IPS-18a (cell line): ENCODE measurements around the gene HOXD9.

ENCODE experiments used
- H3K27ac ChIP-seq: one replicate; pipeline ENCODE4 v1.5.1; 2013; ENCODE audit warnings: low read length
- H3K27me3 ChIP-seq: one replicate; pipeline ENCODE4 v1.6.1; 2013; ENCODE audit warnings: mild to moderate bottlenecking, low read length; ENCODE audit not compliant: control insufficient read depth, insufficient read depth
- H3K36me3 ChIP-seq: one replicate; pipeline ENCODE4 v1.6.1; 2013; ENCODE audit warnings: low read depth, low read length; ENCODE audit not compliant: control insufficient read depth
- H3K4me1 ChIP-seq: one replicate; pipeline ENCODE4 v1.6.1; 2013; ENCODE audit warnings: low read depth, low read length; ENCODE audit not compliant: control insufficient read depth
- H3K4me3 ChIP-seq: one replicate; pipeline ENCODE4 v1.5.1; 2013; ENCODE audit warnings: low read length
- H3K9ac ChIP-seq: one replicate; pipeline ENCODE4 v1.6.1; 2013; ENCODE audit warnings: mild to moderate bottlenecking, low read length, moderate library complexity
- H3K9me3 ChIP-seq: one replicate; pipeline ENCODE4 v1.6.1; 2013; ENCODE audit warnings: low read depth, low read length; ENCODE audit not compliant: control insufficient read depth

The HOXD9 gene

DNA sequence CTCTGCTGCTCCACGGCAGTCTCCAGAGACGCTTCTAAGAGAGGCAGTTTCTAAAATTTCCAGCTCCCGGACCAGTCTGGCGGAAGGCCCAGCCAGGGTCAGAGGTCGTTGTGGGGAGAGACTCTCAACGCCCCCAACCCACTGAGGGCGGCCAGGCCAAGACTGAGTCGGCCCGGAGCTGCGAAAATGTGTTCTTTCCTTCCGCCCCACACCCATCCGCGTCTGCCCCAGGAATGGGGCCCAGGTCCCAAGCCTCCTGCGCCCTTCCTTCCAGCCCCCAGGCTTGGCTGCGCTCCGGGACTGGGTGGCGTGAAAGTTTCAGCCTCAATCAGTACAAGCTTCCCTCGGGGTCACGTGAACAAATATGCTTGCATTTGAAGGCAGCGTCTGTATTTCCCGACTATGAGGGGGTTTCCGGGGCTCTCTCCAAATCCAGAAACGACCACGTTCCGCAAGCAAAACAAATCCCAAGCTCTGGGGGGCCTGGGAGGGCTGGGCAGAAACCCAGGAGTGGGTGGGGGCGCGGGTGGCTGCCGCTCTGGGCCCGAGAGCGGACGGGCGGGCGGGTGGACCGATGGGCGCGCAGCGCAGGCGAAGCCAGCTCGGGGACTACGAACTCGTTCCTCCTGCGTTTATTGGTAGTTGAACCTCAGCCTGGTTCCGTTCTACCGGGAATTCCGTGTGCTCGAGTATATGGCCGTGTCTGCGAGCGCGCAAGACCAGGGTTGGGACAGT lies 37.9 kb downstream of the HOXD9 start:
- no peaks in the 10 kb centered on the region for H3K9me3 ChIP-seq
- peaks cover 8% of the 10 kb centered on the region for H3K4me1 ChIP-seq
- no peaks in the 10 kb centered on the region for H3K36me3 ChIP-seq
- H3K27me3 ChIP-seq: peaks cover 100% of the 10 kb centered on the region
- no peak overlapping the region for H3K4me3 ChIP-seq
- H3K9ac ChIP-seq: no peak overlapping the region
- no peak overlapping the region for H3K27ac ChIP-seq

DNA sequence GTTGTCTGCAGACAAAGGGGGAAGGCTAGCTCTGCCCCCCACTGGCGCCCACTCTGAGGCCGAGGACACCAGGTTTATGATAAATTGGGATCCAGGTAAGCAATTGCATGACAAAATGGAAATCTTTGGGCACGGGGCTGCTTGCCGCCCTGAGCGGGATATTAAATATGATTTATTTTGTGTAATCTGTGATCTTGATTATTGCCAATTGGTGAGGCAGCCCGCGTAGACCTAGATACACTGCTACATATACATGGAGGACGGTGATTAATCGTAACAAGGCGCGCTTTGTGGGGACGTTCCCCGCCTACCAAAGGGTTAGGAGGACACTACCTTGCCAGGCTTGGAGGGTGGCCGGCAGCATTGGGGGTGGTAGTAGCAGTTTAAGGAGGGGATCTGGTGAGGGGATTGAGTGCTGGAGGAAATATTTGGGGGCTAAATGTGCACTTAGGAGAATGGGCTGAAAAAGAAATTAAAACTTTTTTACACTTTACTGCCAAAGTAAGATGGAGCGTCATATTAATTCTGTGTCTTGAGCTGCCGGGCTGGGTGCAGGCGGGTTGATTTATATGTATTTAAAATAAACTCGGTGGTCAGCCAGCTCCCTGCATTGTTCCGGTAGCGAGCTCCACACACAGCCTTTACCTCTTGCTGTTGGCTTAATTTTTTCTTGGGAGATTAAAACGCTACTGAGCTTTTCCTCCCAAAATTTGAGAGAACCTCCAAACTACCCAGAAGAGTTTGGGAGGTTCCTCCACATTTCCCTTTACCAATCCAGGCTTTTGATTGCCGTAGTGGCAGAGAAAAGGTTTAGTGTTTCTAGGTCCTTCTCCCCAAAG lies 38.7 kb downstream of the HOXD9 start:
- no peak overlapping the region for H3K9ac ChIP-seq
- peaks cover 100% of the 10 kb centered on the region for H3K27me3 ChIP-seq
- peaks cover 5% of the 10 kb centered on the region for H3K4me1 ChIP-seq
- H3K36me3 ChIP-seq: no peaks in the 10 kb centered on the region
- no peak overlapping the region for H3K4me3 ChIP-seq
- no peaks in the 10 kb centered on the region for H3K9me3 ChIP-seq
- H3K27ac ChIP-seq: no peak overlapping the region

DNA sequence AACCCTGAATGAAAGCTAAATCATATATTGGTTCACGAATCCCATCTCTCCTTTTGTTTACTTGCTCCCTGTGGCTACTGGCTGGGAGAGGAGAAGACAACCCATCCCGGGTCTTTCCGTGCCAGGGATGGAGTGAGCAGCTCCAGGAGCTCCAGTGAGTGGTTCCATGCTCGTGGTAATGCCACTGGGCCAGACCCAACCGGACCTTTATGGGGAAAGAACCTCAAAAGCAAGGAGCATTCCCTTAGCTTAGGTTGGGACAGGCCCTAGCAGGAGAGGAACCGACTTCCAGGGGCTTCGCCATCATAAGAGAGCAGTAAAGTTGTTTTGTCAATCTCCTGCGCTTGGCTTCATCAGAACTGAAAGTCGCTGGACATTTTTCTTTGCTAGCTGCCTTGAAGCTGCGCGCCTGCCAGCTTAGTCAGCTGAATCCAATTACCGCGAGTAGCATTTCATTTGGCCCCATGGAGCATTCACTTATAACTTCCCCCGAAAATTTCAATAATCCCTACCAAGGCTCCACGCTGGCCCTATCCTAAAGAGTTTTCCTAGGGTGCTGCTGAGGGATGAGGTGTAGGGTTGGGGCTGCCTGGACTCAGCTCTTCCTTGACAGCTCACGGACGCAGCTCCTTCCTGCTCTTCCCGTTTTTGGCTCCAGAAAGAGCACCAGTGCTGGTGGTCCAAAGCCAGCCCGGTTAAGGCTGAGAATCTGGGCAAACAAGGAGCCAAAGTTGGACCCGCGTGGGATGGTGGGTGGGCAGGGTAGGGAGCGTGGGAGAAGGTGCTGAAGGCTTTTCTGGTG lies 39.5 kb downstream of the HOXD9 start:
- Histone ChIP-seq H3K36me3 (no peaks in the 10 kb centered on the region), H3K9me3 (no peaks in the 10 kb centered on the region), H3K27ac (no peak overlapping the region), H3K27me3 (peaks cover 100% of the 10 kb centered on the region), H3K4me3 (no peak overlapping the region), H3K9ac (no peak overlapping the region), H3K4me1 (peaks cover 5% of the 10 kb centered on the region)

DNA sequence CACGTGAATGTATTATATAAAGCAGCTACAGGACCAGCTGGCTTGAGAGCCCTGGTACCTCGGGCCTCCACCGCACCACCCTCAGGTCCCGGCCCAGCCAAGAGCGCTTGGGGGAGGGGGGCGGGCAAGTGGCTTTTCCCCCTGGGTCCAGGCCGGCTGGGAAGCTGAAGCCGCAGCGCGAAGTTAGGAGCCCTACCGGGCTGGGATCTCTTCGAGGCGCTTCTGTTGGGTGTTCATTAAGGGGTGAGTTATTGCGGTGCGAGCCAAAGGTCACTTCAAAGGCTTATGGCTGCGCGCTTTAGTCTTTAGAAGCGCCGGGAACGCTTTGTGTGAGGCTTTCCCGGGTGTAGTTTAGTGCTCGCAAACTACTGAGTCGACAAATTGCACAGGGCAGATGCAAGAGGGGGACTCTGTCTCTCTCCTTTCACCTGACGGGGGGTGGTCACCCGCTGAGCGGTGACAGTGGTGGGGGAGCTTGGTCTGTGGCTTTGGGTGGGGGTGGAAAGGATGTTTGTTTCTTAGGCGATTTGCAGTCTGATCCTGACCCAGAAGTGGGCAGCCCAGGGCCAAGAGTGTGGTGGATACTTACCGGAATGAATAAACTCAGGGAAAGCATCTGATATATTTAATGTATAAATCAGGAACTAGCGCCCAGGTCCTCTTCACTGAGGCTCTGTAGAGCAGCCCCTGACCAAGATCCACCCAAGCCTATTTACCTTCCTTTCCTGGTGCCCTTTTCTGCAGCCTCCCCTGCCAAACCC lies 40.6 kb downstream of the HOXD9 start:
- peaks cover 100% of the 10 kb centered on the region for H3K27me3 ChIP-seq
- H3K4me1 ChIP-seq: peaks cover 5% of the 10 kb centered on the region
- no peaks in the 10 kb centered on the region for H3K9me3 ChIP-seq
- no peak overlapping the region for H3K27ac ChIP-seq
- no peaks in the 10 kb centered on the region for H3K36me3 ChIP-seq
- H3K4me3 ChIP-seq: no peak overlapping the region
- H3K9ac ChIP-seq: no peak overlapping the region

DNA sequence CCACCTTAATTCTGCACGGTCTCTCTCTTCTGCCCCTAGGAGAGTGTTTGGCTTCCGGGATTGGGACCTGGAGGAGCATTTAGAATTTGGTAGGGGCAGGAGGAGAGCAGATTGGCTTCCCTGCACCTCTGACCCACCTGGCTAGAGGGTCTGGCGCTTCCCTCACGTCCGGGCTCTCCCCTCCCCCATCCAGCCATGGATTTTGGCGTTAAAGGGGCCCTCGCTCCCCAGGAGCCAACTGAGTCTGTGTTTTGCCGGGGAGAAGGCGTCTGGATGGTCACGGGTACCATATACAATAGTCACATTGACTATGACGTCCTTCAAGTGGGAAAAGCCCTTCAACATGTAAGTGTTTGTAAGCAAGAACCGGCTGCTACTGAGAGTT lies 41.1 kb downstream of the HOXD9 start:
- no peaks in the 10 kb centered on the region for H3K36me3 ChIP-seq
- no peaks in the 10 kb centered on the region for H3K9me3 ChIP-seq
- H3K9ac ChIP-seq: no peak overlapping the region
- H3K4me3 ChIP-seq: no peak overlapping the region
- H3K4me1 ChIP-seq: peaks cover 5% of the 10 kb centered on the region
- H3K27me3 ChIP-seq: peaks cover 100% of the 10 kb centered on the region
- no peak overlapping the region for H3K27ac ChIP-seq

DNA sequence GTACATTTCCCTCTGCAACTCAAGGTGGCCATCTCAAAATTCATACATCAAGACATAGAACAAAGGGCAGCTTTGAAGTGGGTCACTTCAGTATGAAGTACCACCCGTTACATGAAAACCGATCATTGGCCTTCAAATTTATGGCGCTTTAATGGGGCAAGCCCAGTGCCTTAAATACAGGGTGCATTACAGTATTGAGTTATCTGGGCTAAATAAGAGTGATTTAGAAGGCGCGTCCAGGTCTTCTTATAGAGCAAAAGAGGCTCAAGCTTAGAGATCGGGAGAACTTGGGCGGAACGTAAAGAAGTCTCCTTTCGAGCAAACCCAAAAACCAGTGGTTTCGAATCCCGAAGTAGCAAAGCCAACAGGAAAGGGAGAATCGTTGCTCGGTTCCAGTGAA lies 41.7 kb downstream of the HOXD9 start:
- Histone ChIP-seq H3K27me3 (peaks cover 100% of the 10 kb centered on the region), H3K4me1 (peaks cover 5% of the 10 kb centered on the region), H3K4me3 (no peak overlapping the region), H3K27ac (no peak overlapping the region), H3K9me3 (no peaks in the 10 kb centered on the region), H3K9ac (no peak overlapping the region), H3K36me3 (no peaks in the 10 kb centered on the region)

DNA sequence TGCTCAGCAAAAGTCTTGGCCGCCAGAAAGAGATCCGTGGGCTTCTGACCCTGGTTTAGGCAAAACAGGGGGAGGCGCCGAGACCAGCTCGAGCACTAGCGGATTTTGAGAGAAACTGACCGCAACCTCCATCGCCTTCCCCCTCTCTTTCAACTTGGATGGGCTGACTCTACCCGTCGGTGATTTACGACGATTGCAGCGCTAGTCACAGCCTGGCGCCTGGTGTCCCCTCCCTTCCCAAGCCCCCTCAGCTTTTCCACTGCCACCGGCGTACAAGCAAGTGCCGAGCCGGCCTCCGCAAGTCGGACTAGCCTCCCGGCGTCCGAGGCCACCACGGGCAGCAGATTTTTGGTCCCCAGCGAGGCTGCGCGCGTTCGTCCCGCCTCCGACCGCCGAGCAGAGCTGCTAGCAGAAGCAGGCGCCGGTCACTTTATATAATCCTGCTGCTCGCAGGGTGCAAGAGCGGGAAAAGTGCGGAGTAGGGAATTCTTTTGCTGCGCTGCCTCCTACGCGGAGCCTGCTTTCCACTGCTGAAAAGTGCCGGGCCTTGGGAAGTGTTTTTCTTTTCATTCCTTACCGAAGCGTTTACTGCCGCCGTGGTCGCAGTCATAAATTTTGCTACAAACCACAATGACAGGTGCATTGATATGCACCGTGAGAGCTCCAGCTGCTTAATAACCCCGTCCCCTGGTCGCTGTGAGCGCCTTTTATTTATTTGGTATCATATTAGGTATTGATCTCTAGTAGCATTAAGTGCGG lies 42.3 kb downstream of the HOXD9 start:
- Histone ChIP-seq H3K4me3 (no peak overlapping the region), H3K9ac (no peak overlapping the region), H3K36me3 (no peaks in the 10 kb centered on the region), H3K27me3 (peaks cover 100% of the 10 kb centered on the region), H3K9me3 (no peaks in the 10 kb centered on the region), H3K4me1 (peaks cover 5% of the 10 kb centered on the region), H3K27ac (no peak overlapping the region)

DNA sequence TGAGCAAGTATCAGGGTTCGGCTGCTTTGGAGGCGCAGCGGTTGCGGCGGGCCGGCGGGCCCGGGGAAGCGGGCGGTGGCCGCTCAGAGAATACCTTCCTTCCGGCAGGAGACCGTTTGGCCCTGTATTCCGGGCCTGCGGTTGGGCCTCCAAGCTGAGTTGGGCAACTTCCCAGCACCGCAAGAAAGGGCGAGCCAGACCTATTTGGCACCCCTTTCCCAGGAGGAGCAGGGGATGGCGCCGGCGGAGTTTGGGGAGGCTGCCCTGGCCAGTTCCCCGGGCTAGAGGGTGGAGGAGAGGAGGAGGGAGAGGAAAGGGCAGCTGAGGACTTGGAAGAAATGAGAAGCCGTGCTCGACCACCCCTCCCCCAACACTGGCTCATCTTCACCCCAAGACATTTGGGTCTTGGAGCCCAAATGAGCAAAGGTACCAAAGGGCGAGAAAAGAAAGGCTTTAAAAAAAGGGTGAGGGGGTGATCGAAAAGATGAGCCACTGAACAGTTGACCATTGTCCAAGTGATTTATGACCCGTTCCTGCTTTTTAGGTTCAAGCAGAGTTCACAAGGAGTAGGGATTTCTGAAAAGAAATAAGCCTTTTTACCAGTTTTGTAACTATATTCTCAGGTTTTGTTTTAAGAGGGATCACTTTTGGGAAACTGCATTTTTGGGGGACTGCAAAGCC lies 43.0 kb downstream of the HOXD9 start:
- no peak overlapping the region for H3K9ac ChIP-seq
- no peaks in the 10 kb centered on the region for H3K36me3 ChIP-seq
- no peak overlapping the region for H3K4me3 ChIP-seq
- peaks cover 100% of the 10 kb centered on the region for H3K27me3 ChIP-seq
- no peak overlapping the region for H3K27ac ChIP-seq
- peaks cover 5% of the 10 kb centered on the region for H3K4me1 ChIP-seq
- H3K9me3 ChIP-seq: no peaks in the 10 kb centered on the region

DNA sequence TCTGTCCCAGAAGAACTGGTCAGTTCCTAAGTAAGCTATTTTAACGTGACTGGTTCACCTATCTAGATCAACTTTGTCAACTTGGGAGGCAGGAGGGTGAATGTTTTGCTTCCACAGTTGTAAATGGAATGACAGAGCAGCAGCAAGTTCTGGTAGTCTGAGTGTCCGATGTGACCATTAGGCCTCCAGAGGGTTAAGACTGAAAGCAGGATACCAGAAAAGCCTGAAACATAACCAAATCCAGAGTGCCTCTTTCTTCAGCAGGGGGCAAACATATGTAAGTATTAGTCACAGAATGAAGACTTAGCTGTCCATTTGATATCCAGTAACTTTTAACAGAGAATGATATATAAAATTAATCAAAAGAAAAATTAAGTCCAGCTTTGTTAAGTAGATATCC lies 43.8 kb downstream of the HOXD9 start:
- no peaks in the 10 kb centered on the region for H3K36me3 ChIP-seq
- H3K27me3 ChIP-seq: peaks cover 100% of the 10 kb centered on the region
- H3K9ac ChIP-seq: no peak overlapping the region
- H3K27ac ChIP-seq: no peak overlapping the region
- no peaks in the 10 kb centered on the region for H3K9me3 ChIP-seq
- H3K4me1 ChIP-seq: peaks cover 5% of the 10 kb centered on the region
- H3K4me3 ChIP-seq: no peak overlapping the region

DNA sequence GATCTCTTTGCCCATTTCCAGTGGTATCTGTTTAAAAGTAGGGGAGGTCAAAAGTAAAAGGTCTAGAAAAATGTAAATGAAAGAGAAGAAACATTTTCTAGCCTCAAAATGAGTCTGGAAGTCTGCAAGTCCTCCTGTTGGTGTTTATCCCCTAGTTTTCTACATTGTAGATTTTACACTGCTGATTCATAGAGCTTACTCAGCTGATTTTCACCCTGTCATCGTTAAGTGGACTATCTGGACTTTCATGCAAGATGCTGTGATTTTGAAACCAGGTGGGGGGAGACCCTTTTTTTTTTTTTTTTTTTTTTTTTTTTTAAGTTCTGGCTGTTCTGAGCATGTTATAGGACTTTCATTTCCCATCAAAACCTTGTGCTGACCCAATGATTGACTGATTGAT lies 44.9 kb downstream of the HOXD9 start:
- H3K4me3 ChIP-seq: no peak overlapping the region
- peaks cover 100% of the 10 kb centered on the region for H3K27me3 ChIP-seq
- no peaks in the 10 kb centered on the region for H3K9me3 ChIP-seq
- H3K36me3 ChIP-seq: no peaks in the 10 kb centered on the region
- H3K9ac ChIP-seq: no peak overlapping the region
- H3K27ac ChIP-seq: no peak overlapping the region
- peaks cover 5% of the 10 kb centered on the region for H3K4me1 ChIP-seq
